ENCODE results near the gene GOLGB1. TPM values are rescaled to one million over a fixed set of nuclear protein-coding genes. Genes with fewer than 3 reads are reported as not detected.
A peak's percentile ranks its signal among the peaks of the same experiment; 100 is the strongest.

GOLGB1 gene
- polyA plus RNA-seq, 3 donors, result 1.2 to 7.1 (median 1.7) TPM

- H3K4me3 Mint-ChIP-seq, result no peak overlapping the region
- intact Hi-C loops (cut with micrococcal nuclease), result no loop called here
- no peaks in the 10 kb centered on the region for H3K27me3 Mint-ChIP-seq (ENCODE audit: low read depth in 3 of 3)
- DNase-seq, result no peak
- peaks cover 9 to 12% of the 10 kb centered on the region in 2 donors for H3K4me1 ChIP-seq (ENCODE audit: control insufficient read depth in 1 of 2, insufficient read depth in 2 of 2, low read length in 2 of 2)
- H2AFZ ChIP-seq (ENCODE audit: insufficient read depth, low read depth, low read length, poor library complexity, severe bottlenecking), result no peak overlapping the region
- H3K79me2 ChIP-seq (ENCODE audit: insufficient read depth, low read length), result no peaks in the 10 kb centered on the region
- H3K9ac ChIP-seq (ENCODE audit: insufficient read depth, low read length, poor library complexity, severe bottlenecking), result no peak overlapping the region
- H3K9me3 Mint-ChIP-seq, result peaks cover 0 to under 1% (median 0%) of the 10 kb centered on the region in 7 donors
- peaks cover 56 to 80% of the 10 kb centered on the region in 2 donors for H3K36me3 ChIP-seq (replicated peaks in 1 of 2; ENCODE audit: control insufficient read depth in 1 of 2, insufficient read depth in 2 of 2, low read length in 2 of 2)
- H3K4me2 ChIP-seq (replicated peaks; ENCODE audit: extremely low read depth, low read length, poor library complexity, severe bottlenecking), result no peak overlapping the region
- no peak overlapping the region for H3K27ac Mint-ChIP-seq
- no peak overlapping the region for H3K27ac ChIP-seq (ENCODE audit: low read depth in 1 of 2, low read length in 2 of 2)
- H3K4me3 ChIP-seq (replicated peaks in 1 of 3; ENCODE audit: low read depth in 2 of 3, low read length in 3 of 3), result no peak overlapping the region
- H3K27me3 ChIP-seq (ENCODE audit: control insufficient read depth in 2 of 2, insufficient read depth in 2 of 2, low read length in 2 of 2), result no peaks in the 10 kb centered on the region
- H3K36me3 Mint-ChIP-seq, result peaks cover 34 to 57% of the 10 kb centered on the region in 2 donors
- H3K4me1 Mint-ChIP-seq, result peaks cover 2% of the 10 kb centered on the region
- H3K9me3 ChIP-seq (replicated peaks in 1 of 2; ENCODE audit: control insufficient read depth in 1 of 2, insufficient read depth in 1 of 2, low read length in 2 of 2), result no peaks in the 10 kb centered on the region
- H4K20me1 ChIP-seq (ENCODE audit: insufficient read depth, low read length), result no peaks in the 10 kb centered on the region
- TF ChIP-seq CTCF (IDR thresholded peaks at IDR 0.05), result no peak
Observed at GRCh38 chr3:121698901-121699300, 50.6 kb downstream of the GOLGB1 start.

- H3K79me2 ChIP-seq (ENCODE audit: insufficient read depth, low read length), result no peaks in the 10 kb centered on the region
- intact Hi-C loops (cut with micrococcal nuclease), result no loop called here
- H3K27me3 Mint-ChIP-seq (ENCODE audit: low read depth in 3 of 3), result no peaks in the 10 kb centered on the region
- H2AFZ ChIP-seq (ENCODE audit: insufficient read depth, low read depth, low read length, poor library complexity, severe bottlenecking), result no peak overlapping the region
- no peak overlapping the region for H3K4me3 Mint-ChIP-seq
- peaks cover 31 to 55% of the 10 kb centered on the region in 2 donors for H3K36me3 Mint-ChIP-seq
- TF ChIP-seq CTCF (IDR thresholded peaks at IDR 0.05), result no peak
- no peaks in the 10 kb centered on the region for H3K27me3 ChIP-seq (ENCODE audit: control insufficient read depth in 2 of 2, insufficient read depth in 2 of 2, low read length in 2 of 2)
- H3K9me3 Mint-ChIP-seq, result no peaks in the 10 kb centered on the region
- H3K36me3 ChIP-seq (replicated peaks in 1 of 2; ENCODE audit: control insufficient read depth in 1 of 2, insufficient read depth in 2 of 2, low read length in 2 of 2), result peaks cover 54 to 80% of the 10 kb centered on the region in 2 donors
- no peak for DNase-seq
- 100% methylated on average over 1 of the region's 1 CpG for WGBS (ENCODE audit: insufficient coverage)
- H4K20me1 ChIP-seq (ENCODE audit: insufficient read depth, low read length), result no peaks in the 10 kb centered on the region
- H3K4me3 ChIP-seq (replicated peaks in 1 of 3; ENCODE audit: low read depth in 2 of 3, low read length in 3 of 3), result no peak overlapping the region
- H3K27ac Mint-ChIP-seq, result peak overlapping the region in 1 of 7 donors; percentile 16
- H3K4me2 ChIP-seq (replicated peaks; ENCODE audit: extremely low read depth, low read length, poor library complexity, severe bottlenecking), result no peak overlapping the region
- peaks cover 9 to 12% of the 10 kb centered on the region in 2 donors for H3K4me1 ChIP-seq (ENCODE audit: control insufficient read depth in 1 of 2, insufficient read depth in 2 of 2, low read length in 2 of 2)
- no peaks in the 10 kb centered on the region for H3K9me3 ChIP-seq (replicated peaks in 1 of 2; ENCODE audit: control insufficient read depth in 1 of 2, insufficient read depth in 1 of 2, low read length in 2 of 2)
- no peak overlapping the region for H3K9ac ChIP-seq (ENCODE audit: insufficient read depth, low read length, poor library complexity, severe bottlenecking)
- H3K27ac ChIP-seq (ENCODE audit: low read depth in 1 of 2, low read length in 2 of 2), result no peak overlapping the region
- H3K4me1 Mint-ChIP-seq, result peaks cover 2% of the 10 kb centered on the region
Observed at GRCh38 chr3:121698476-121698875, 51.1 kb downstream of the GOLGB1 start.
